ENCODE measurements around the gene PPP1R9B. TPM values are rescaled to one million over a fixed set of nuclear protein-coding genes. Genes with fewer than 3 reads are reported as not detected.

Gene PPP1R9B
- total and polyA plus RNA-seq, 2 of the 8 experiments (the other 6 are each of a cell fraction or from before 2014, with no cell fraction given): 5.2 to 13.1 TPM

DNA sequence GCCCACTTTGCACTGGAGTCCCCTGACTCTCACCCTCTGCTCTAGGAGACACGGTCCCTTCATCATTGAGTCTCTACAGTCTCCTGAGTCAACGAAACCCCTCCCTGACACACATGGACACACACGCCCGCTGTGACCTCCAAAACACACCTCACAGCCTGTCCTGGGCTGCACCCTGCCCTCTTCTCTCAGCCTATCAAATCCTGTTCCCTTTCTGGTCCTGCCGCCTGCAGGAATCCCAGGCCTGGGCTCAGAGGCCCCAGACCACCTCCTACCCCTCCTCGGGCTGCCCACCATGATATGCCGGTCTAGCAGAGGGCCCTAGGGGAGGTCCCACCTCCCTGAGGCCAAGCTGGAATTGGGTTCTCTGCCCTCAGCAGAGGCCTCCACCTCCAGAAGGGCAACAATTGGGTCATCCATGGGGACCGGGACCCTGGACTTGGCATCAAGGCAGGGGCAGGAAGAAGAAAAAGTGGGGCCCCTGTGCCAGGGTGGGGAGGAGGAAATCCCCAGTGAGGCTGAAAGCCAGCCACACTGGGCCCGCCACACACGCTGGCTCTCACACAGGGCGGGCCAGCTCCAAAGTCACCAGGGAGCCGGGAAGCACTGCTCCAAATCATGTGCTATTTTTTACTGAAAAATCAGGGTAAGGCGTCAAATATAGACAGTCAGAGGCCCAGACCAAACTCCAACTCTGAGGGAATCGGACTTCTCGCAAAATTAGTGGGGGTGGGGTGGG is 3.4 kb downstream of the PPP1R9B start:
- Histone ChIP-seq H2BK20ac (ENCODE audit: low read length) (0 out of 2 replicates have a peak overlapping the region, but pooled peaks have one; percentile 27), H3K4me2 (ENCODE audit: insufficient read depth in 1 of 2, low read depth in 2 of 2, low read length in 2 of 2) (peak overlapping the region; percentile 41 to 87), H3K79me1 (ENCODE audit: low read depth, low read length) (peaks cover 8% of the 10 kb centered on the region), H3K23me2 (ENCODE audit: low read depth, low read length) (peaks cover 27% of the 10 kb centered on the region), H2AFZ (ENCODE audit: low read length) (no peak overlapping the region), H3K23ac (ENCODE audit: insufficient read length) (no peak overlapping the region), H3K27ac (ENCODE audit: low read depth, low read length) (no peak overlapping the region), H2BK15ac (ENCODE audit: low read length) (no peak overlapping the region), H2BK5ac (ENCODE audit: low read depth, low read length) (no peak overlapping the region), H4K8ac (ENCODE audit: extremely low read depth, insufficient read depth, low read length) (peak overlapping the region; percentile 31; the same call in 1 of the 2 replicates), H3K9me3 (ENCODE audit: insufficient read depth in 2 of 2, low read depth in 1 of 2, low read length in 1 of 2) (no peaks in the 10 kb centered on the region), H3K14ac (ENCODE audit: insufficient read length) (no peak overlapping the region), H4K5ac (ENCODE audit: insufficient read length, low read depth, low read length) (no peak overlapping the region), H2BK12ac (ENCODE audit: low read depth, low read length) (0 out of 2 replicates have a peak overlapping the region, but pooled peaks have one; percentile 75), H3K36me3 (ENCODE audit: control insufficient read depth in 2 of 4, insufficient read depth in 4 of 4, low read length in 3 of 4) (peaks cover 0 to 6% (median 0%) of the 10 kb centered on the region in 4 experiments; a peak in 1 of 8 replicates), H4K20me1 (replicated peaks in 1 of 2; ENCODE audit: control insufficient read depth in 1 of 2, insufficient read depth in 2 of 2, low read length in 2 of 2) (peaks cover 9 to 16% of the 10 kb centered on the region in 2 experiments), H3K9ac (replicated peaks in 1 of 4; ENCODE audit: extremely low read depth in 1 of 4, low read depth in 3 of 4, low read length in 3 of 4) (no peak overlapping the region), H3K4me3 (ENCODE audit: extremely low read depth in 1 of 4, insufficient read depth in 2 of 4, low read depth in 3 of 4, low read length in 4 of 4) (no peak overlapping the region; a peak in 1 of 8 replicates), H4K91ac (replicated peaks; ENCODE audit: insufficient read length, low read length) (peak overlapping the region; percentile 25), H3K56ac (replicated peaks; ENCODE audit: insufficient read length, low read depth, low read length) (no peak overlapping the region), H2AK5ac (ENCODE audit: low read depth, low read length) (peak overlapping the region; percentile 1; the same call in 1 of the 2 replicates), H3K4ac (replicated peaks; ENCODE audit: insufficient read length, low read depth, low read length) (no peak overlapping the region), H3K27me3 (replicated peaks in 1 of 4; ENCODE audit: control insufficient read depth in 3 of 4, extremely low read depth in 1 of 4, insufficient read depth in 3 of 4, low read length in 3 of 4) (peaks cover 2 to 17% (median 15%) of the 10 kb centered on the region in 4 experiments; a peak in 6 of 7 replicates), H3K18ac (ENCODE audit: extremely low read depth, low read length) (peak overlapping the region; percentile 48; the same call in 1 of the 2 replicates), H2BK120ac (replicated peaks; ENCODE audit: low read depth, low read length) (no peak overlapping the region), H3K79me2 (ENCODE audit: control insufficient read depth in 1 of 2, insufficient read depth in 2 of 2, low read length in 2 of 2) (no peaks in the 10 kb centered on the region; a peak in 1 of 4 replicates), H3K4me1 (replicated peaks in 1 of 4; ENCODE audit: control insufficient read depth in 3 of 4, insufficient read depth in 4 of 4, low read length in 3 of 4) (peaks cover 0 to 28% (median 14%) of the 10 kb centered on the region in 4 experiments; a peak in 6 of 7 replicates)
- POLR2A ChIA-PET (ENCODE audit: partially characterized antibody): interaction anchor here (1.3 to 2.6 kb wide), 3 partner anchors 9 to 24 kb away, joined by 4 to 9 read pairs (median 4); no protein-coding TSS in a partner anchor
- CTCF ChIA-PET (ENCODE audit: partially characterized antibody): interaction anchor here (0.6 to 21.6 kb wide), 17 partner anchors 2 to 150 kb away, joined by 3 to 299 read pairs (median 11); partner anchors contain the start of genes ITGA3, PDK2, PPP1R9B and SAMD14
- DNase-seq (ENCODE audit: low read depth in 1 of 2, low spot score in 2 of 2): no peak
- 85% methylated on average over 15 of the region's 15 CpGs; no CpG with 5 or more reads in 1 of the 2 experiments for WGBS, 2 experiments (ENCODE audit: extremely low coverage in 1 of 2, insufficient coverage in 1 of 2, insufficient read length in 1 of 2, insufficient replicate concordance in 2 of 2, low coverage in 1 of 2, low lambda C conversion rate in 2 of 2, missing lambda C conversion rate in 1 of 2)
- no peak for FAIRE-seq
- TF ChIP-seq TCF12 (IDR thresholded peaks at IDR 0.05; ENCODE audit: low read depth, low read length) (no peak), POLR2A (IDR thresholded peaks at IDR 0.05; ENCODE audit: control extremely low read depth in 1 of 2, low read depth in 2 of 2, low read length in 2 of 2) (no peak), JUND (IDR thresholded peaks at IDR 0.05; ENCODE audit: low read length) (no peak), BRCA1 (IDR thresholded peaks at IDR 0.05; ENCODE audit: low read depth, low read length) (no peak), PHF8 (conservative IDR thresholded peaks at IDR 0.05; ENCODE audit: low read depth, low read length) (no peak), HDAC6 (IDR thresholded peaks at IDR 0.05; ENCODE audit: low read depth, low read length) (no peak), ASH2L (IDR thresholded peaks at IDR 0.05; ENCODE audit: low read length) (no peak), HDAC2 (IDR thresholded peaks at IDR 0.05; ENCODE audit: borderline replicate concordance in 1 of 2, low read depth in 2 of 2, low read length in 2 of 2) (no peak), SUZ12 (IDR thresholded peaks at IDR 0.05; ENCODE audit: low read length) (no peak), E2F6 (IDR thresholded peaks at IDR 0.05) (no peak), TEAD4 (IDR thresholded peaks at IDR 0.05; ENCODE audit: low read depth, low read length) (no peak), CREB1 (IDR thresholded peaks at IDR 0.05) (no peak)
